Measurements from ENCODE around the gene TBCE.
"Not testable (repeated sequence)": the region's sequence is repeated elsewhere in the genome, so short reads cannot be mapped to it uniquely, and the experiment has no call there.

TBCE gene

DNA sequence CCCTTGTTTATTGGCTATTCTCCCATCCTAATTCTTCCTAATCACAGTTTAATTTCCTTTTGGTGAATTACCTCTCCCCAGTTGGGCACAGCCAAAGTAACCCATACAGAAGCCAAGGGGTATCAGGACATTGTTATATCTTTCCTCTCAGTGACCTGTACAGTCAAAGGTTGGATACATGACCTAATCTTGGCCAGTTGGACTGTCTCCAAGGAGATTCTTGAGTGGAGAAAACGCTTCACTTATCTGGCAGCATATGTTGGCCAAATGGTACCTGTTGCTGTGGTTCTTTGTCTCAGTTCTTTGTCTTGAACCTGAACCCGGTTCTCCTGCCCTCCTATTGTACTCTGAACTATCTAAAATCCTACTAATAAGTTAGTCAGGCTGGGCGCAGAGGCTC is 15.3 kb upstream of the TBCE start:
- no peak for DNase-seq

DNA sequence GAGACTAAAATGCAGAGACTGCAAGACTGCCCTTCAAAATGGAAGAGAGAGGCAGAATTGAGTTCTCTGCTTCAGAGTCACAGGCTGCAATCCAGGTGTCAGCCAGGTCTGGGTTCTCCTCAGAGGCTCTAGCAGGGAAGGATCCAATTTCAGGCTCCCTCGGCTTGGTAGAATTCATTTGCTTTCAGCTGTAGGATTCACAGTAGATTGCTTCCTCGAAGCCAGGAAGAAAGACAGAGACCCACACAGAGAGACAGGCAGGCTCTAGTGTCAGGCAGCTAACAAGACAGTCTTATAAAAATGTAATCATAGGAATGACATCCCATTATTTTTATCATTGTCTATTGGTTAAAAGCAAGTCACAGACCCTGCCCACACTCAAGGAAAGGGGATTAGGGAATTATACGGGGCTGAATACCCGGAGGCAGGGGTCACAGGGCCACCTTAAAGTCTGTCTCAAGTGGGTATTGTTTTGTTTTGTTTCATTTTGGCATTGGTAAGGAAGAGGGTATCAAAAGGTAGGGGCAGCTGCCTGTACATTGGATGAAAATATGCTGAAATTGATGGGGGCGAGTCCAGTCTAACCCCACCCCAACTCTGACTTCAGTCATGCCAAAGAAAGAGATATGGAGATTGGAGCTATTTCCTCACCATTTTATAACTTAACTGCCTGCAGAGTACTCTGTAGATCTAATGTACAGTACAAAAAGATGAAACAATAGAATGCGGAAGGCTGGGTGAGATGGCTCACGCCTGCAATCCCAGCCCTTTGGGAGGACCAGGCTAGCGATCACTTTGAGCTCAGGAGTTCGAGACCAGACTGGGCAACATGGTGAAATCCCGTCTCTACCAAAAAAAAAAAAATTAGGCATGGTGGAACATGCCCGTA is 9.5 kb upstream of the TBCE start:
- no peak for DNase-seq

DNA sequence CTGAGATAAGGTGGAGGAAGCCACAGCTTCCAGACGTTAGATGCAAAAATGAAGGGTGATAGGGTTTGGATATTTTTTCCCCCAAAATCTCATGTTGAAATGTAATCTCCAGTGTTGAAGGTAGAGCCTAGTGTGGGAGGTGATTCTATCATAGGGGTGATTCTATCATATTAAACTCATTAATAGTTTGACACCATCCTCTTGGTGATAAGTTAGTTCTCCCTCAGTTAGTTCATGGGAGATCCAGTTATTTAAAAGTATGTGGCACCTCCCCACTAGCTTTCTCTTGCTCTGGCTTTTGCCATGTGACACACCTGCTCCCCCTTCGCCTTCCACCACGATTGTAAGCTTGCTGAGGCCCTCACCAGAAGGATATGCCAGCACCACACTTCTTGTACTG is 8.3 kb upstream of the TBCE start:
- no peak for DNase-seq

DNA sequence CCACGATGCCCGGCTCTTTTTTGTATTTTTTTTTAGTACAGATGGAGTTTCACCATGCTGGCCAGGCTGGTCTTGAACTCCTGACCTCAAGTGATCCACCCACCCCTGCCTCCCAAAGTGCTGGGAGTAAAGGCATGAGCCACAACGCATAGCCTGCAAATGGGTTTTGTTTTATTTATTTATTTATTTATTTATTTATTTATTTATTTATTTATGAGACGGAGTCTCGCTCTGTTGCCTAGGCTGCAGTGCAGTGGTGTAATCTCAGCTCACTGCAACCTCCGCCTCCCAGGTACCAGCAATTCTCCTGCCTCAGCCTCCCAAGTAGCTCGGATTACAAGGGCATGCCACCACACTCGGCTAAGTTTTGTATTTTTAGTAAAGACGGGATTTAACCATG is 3.0 kb upstream of the TBCE start:
- DNase-seq: not testable (repeated sequence)

DNA sequence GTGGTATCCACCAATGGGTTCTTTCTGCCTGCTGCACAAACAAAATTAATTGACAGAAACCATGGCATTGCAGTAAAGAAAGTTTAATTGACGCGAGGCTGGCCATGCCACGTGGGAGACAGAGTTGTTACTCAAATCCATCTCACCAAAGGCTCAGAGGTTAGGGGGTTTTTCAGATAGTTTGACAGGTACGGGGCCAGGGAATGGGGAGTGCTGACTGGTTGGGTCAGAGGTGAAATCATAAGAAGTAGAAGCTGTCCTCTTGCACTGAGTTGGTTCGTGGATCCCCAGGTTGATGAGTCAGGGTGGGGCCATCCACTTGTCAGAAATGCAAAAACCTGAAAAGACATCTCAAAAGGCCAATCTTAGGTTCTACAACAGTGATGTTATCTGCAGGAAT is 941 bp upstream of the TBCE start:
- DNase-seq: no peak

DNA sequence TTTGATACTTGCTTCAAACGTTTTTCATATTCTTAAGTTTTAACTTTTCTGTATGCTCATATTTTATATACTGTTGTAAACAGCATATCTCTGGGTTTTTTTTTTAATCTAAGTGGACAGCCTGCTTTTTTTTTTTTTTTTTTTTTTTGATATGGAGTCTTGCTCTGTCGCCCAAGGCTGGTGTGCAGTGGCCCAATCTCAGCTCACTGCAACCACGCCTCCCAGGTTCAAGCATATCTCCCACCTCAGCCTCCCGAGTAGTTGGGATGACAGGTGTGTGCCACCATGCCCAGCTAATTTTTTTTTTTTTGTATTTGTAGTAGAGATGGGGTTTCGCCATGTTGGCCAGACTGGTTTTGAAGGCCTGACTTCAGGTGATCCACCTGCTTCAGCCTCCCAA is 1.2 kb downstream of the TBCE start:
- no peak for DNase-seq

DNA sequence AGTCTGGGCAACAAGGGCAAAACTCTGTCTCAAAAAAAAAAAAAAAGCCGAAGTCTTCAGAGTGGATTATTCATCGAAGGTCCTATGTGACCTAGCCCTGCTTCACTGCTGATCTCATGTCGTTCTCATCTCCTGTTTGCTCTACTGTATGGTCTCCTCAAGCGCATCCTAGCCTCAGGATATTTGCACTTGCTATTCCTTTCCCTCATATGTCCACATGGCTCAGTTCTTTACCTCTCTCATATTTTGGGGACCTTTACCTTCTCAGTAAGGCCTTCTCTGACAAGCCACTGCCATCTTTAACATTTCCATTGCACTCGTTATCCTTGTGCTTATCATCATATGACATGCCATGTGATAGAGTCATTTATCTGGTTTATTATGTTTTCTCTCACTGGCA is 2.6 kb downstream of the TBCE start:
- DNase-seq: no peak

DNA sequence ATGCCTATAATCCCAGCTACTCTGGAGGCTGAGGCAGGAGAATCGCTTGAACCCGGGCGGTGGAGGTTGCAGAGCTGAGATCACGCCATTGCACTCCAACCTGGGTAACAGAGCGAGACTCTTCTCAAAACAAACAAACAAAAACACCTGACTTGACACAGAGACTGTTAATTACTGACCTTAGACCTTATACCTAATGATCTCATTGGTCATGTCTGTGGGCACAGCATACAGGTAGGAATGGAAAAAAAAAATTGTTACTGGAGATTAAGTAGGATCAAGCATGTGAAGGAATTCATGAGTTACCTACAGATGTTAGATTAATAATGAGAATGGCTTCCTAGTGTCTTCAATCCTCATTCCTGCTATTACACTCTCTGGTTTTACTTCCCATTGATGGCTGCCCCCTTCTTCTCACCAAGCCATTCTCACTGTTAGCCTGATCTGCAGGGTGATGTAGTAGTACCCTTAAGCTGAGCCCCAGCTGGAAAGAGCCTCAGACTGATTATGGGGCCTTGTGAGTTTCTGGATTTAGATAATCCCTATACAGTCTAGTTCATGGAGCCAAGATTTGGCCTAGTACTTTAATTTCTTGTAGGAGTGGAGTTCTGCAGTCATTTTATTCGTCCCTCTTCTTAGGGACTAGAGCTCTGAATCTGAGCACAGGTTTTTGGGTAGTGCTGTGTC is 8.8 kb downstream of the TBCE start:
- DNase-seq: no peak

DNA sequence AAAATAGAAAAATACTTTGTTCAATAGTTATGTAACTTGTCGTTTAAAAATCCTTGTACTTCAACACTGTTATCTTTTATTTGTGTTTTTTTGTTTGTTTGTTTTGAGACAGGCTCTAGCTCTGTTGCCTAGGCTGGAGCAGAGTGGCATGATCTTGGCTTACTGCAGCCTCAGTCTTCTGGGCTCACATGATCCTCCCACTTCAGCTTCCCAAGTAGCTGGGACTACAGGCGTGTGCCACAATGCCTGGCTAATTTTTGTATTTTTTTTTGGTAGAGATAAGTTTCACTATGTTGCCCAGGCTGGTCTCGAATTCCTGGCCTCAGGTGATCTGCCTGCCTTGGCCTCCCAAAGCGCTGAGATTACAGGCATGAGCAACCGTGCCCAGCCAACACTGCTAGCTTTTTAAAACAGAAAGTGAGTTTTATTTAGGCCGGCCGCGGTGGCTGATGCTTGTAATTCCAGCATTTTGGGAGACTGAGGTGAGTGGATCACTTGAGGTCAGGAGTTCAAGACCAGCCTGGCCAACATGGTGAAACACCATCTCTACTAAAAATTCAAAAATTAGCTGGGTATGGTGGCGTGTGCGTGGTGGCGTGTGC is 11.0 kb downstream of the TBCE start:
- DNase-seq: not testable (repeated sequence)

DNA sequence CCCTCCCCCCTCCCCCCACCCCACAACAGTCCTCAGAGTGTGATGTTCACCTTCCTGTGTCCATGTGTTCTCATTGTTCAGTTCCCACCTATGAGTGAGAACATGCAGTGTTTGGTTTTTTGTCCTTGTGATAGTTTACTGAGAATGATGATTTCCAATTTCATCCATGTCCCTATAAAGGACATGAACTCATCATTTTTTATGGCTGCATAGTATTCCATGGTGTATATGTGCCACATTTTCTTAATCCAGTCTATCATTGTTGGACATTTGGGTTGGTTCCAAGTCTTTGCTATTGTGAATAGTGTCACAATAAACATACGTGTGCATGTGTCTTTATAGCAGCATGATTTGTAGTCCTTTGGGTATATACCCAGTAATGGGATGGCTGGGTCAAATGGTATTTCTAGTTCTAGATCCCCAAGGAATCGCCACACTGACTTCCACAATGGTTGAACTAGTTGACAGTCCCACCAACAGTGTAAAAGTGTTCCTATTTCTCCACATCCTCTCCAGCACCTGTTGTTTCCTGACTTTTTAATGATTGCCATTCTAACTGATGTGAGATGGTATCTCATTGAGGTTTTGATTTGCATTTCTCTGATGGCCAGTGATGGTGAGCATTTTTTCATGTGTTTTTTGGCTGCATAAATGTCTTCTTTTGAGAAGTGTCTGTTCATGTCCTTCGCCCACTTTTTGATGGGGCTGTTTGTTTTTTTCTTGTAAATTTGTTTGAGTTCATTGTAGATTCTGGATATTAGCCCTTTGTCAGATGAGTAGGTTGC is 14.9 kb downstream of the TBCE start:
- DNase-seq: not testable (repeated sequence)

DNA sequence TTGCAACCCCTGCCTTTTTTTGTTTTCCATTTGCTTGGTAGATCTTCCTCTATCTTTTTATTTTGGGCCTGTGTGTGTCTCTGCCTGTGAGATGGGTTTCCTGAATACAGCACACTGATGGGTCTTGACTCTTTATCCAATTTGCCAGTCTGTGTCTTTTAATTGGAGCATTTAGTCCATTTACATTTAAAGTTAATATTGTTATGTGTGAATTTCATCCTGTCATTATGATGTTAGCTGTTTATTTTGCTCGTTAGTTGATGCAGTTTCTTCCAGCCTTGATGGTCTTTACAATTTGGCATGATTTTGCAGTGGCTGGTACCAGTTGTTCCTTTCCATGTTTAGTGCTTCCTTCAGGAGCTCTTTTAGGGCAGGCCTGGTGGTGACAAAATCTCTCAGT is 18.4 kb downstream of the TBCE start:
- not testable (repeated sequence) for DNase-seq

DNA sequence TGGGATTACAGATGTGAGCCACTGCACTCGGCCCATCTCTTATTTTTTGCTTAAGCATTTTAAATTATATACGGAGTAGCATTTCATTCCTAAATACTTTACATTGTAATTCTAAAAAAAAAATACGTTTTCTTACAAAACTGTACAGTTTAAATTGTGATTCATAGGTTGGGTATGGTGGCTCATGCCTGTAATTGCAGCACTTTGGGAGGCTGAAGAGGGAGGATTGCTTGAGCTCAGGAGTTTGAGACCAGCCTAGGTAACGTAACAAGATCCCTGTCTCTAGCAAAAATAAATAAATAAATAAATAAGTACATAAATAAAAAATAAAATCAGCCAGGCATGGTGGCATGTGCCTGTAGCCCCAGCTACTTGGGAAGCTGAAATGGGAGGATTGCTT is 24.6 kb downstream of the TBCE start:
- no peak for DNase-seq

DNA sequence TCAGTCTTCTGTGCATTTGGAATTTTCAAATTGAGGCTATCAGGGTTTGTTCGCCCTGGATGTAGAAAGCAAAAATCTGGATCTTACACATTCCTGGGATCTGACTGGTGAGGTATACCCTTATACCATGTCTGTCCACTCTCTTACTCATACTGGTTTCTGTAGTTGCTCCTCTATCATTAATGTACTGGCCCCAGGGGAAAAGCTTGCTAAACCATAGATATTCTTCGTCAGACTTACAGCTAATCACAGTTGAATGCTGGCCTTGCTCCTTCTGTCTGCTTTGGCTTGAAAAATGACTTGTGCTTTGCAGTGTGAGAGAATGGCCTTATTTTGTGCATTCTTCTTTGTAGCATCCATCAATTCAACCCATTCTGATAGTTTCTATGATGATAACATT is 30.5 kb downstream of the TBCE start:
- no peak for DNase-seq

DNA sequence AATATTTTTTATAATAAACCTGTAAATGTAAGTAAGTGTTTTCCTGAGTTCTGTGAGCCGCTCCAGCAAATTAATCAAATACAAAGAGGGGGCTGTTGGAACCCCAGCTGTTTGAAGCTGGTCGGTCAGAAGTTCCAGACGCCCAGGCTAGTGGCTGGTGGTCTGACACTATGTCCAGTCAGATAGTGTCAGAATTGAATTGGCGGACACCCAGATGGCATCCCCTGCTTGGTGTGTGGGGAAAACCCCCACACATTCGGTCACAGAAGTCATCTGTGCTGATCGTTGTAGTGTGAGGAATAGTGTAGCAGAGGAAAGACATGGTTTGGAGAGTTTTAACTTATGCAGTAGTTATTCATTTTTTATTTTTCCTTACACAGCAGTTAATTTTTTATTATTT is 32.4 kb downstream of the TBCE start:
- DNase-seq: no peak

DNA sequence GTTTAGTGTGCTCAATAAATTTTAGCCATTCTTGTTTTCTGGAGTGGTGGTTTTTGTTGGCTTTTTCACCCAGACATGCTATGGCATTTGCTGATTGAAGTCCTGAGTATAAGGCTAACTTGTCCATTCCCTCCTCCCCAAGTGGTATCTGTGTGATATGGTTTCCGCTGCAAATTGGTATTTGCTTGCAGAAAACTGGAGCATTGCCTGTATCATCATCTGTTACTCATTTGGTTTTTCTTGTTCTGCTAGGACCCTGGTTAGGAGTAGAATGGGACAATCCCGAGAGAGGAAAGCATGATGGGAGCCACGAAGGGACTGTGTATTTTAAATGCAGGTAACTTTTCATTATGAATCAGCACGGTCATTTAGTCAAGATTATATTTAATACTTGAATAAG is 34.0 kb downstream of the TBCE start:
- no peak for DNase-seq

DNA sequence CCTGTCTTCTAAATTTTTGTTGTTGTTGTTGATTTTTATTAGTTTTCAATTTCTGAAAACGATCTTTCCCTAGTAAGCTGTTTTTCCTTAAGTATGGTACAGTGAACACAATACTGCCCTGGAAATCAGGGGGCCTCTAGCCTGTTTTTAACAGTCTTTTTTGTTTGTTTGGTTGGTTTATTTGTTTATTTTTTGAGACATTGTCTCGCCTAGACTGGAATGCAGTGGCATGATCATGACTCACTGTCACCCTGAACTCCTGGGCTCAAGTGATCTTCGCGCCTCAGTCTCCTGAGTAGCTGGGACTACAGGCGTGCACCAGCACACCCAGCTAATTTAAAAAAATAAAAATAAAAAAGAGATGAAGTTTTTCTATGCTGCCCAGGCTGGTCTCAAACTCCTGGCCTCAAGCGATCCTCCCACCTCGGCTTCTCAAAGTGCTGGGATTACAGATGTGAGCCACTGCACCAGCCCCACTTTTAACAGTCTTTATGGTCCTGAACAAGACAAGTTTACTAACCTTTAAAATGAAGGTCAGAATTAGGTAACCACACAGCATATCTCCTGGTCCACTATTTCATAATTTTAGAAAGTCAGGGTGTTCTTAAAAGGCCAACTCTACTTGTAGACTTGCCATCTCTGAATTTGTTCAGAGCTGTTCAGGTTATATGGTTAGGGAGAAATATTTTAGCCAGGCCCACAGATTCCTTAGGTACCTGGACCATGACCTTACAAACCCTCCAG is 35.4 kb downstream of the TBCE start:
- no peak for DNase-seq

DNA sequence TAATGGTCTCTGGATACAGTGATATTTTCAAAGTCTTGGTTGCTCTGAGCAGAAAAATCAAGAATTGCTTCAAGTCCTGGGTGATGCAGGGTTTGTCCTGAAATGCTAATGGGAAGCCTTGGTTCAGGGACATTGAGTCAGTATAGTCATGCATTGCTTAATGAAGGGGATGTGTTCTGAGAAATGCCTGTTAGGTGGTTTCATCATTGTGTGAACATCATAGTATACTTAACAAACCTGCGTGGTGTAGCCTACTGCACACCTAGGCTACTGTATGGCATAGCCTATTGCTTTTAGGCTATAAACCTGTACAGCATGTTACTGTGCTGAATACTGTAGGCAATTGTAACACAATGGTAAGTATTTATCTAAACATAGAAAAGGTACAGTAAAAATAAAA is 36.4 kb downstream of the TBCE start:
- DNase-seq: no peak

DNA sequence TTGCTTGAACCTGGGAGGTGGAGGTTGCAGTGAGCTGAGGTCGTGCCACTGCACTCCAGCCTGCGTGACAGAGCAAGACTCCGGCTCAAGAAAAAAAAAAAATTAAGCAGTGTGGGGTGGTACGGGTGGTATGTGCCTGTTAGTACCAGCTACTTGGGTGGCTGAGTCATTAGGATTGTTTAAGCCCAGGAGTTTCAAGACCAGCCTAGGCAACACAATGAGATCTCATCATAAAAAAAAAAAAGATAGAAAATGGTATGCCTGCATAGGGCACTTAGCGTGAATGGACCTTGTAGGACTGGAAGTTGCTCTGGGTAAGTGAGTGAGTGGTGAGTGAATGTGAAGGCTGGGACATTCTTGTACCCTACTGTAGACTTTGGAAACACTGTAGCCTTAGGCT is 37.0 kb downstream of the TBCE start:
- DNase-seq: no peak

DNA sequence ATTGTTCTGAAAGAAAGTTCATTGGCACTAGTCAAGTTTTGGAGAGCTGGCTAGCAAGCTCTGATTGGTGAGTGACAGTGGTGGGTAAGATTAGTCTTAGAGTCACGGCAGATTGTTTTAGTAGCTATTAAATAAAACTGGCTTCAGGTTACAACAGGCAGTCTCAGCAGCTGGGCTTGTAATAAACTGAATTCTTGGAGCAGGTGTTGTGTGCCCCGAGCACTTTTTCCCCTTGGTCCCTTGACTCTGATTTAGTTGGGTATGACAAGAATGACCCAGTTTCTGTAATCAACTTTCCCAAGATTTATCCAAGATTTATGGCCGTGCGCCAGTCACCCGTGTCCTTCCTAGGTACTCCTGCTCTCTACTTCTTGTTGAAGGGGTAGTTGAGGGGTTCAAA is 40.2 kb downstream of the TBCE start:
- no peak for DNase-seq

DNA sequence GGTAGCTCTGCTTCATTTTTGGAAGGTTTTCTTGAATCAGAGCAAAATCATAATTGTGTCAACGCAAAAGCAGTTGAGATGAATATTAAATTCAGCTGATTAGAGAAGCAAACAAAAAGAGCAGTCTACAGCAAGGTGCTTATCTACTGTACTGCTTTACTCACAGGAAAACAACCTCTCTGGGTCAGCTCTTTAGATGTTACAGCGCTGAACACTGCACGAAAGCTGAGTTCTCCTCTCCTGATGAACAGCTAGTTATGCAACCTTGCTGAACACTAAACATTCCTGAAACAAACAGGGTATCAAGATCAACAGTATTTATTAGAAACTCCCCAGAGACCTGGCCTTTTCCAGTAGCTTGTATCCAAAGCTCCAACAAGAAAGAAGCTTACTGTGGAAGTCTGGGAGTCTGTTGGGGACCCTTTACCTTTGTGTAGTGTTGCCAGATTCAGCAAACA is 41.3 kb downstream of the TBCE start:
- no peak for DNase-seq

DNA sequence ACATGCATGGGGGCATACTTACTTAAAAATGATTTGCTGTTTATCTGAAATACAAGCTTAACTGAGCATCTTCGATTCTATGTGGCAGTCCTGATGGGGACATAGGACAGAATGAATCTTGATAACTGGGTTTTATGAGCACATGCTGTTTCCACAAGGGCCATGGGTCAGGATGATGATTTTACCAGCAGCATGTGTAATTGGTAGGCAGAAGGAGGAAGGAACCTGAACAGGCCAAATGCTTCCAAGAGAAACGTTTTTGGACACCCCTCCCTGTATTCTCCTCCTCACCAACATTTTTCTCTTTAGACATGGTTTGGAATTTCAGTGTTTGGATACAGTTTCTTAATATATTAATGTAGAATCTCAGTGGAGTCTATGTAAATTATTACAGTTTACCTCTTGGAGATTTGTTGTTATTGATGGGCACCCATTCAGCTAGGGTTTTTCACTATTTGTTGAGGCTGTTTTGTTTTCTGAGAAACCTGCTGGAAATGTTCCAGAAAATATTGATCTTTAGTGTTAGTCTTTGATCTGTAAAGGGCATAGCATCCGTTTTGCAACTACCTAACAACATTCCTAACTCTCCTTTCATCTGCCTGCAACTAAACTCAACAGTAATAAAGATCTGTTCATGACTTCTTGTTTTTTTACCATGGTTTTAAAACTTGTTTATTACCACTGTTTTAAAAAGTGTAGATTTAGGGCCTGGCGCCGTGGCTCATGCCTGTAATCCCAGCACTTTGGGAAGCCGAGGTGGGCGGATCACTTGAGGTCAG is 42.0 kb downstream of the TBCE start:
- no peak for DNase-seq

DNA sequence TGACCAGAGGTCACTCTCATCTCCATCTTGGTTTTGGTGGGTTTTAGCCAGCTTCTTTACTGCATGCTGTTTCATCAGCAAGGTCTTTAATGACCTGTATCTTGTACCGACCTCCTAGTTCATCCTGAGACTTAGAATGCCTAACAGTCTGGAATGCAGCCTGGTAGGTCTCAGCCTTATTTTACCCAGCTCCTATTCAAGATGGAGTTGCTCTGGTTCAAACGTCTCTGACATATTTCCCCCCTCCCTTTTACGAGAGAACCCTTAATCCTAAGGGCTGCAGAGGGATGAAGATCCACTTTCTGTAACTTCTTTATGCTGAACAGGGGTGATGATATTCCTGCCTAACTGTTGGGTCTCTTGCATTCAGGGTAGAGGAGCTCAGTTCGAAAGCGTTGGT is 43.2 kb downstream of the TBCE start:
- no peak for DNase-seq
